HG03558 (cell line): ENCODE measurements around the gene CYTH1.

Source experiments
- ATAC-seq: cut with Tn5 transposase; IDR thresholded peaks from one replicate; pipeline ENCODE4 v1.9.1; 2021; ENCODE audit warnings: moderate number of reproducible peaks; ENCODE audit not compliant: unreplicated experiment; ENCODE audit errors: extremely low read depth

Gene CYTH1

DNA sequence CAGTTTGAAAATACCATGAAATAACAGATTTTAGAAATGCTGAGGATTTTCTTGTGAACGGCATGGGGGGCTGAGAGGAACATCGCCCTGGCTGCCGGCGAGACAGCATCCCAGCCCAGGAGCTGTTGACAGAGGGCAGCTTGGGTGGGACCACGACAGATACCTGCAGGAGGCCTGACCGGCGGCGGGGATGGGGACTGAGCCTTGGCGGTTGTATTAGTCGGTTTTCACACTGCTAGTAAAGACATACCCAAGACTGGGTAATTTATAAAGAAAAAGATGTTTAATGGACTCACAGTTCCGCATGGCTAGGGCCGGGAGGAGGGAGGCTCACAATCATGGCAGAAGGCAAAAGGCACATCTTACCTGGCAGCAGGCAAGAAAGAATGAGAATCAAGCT, 122.5 kb downstream of the CYTH1 start:
- no peak for ATAC-seq

DNA sequence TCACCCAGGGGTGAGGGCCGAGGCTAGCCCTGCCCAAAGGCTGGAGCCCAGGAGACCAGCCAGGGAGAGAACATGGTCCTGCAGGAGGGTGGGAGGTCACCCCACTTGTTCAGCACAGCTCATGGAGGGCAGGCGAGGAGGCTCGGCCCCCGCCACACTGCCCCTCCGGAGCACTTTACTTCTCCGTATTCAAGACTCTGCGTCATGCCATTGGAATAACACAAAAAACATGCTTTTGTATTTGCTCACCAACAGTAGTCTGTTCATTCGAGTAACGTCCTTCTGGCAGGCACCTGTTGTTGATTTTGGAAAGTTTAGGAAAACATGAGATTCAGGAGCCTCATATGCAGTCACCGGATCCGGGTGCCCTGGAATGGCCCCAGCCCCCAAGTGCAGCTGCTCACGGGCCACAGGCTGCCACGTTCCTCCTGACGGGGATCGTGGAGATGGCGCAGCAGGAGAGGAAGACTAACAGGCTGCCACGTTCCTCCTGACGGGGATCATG, 123.7 kb downstream of the CYTH1 start:
- ATAC-seq, result no peak

- no peak for ATAC-seq
These were observed 126.7 kb downstream of the CYTH1 start for GRCh38 chr17:78655251-78655940.

- no peak for ATAC-seq
These were observed 127.7 kb downstream of the CYTH1 start for GRCh38 chr17:78654325-78654724.

- ATAC-seq, result no peak
These were observed 128.7 kb downstream of the CYTH1 start for GRCh38 chr17:78653382-78653781.

DNA sequence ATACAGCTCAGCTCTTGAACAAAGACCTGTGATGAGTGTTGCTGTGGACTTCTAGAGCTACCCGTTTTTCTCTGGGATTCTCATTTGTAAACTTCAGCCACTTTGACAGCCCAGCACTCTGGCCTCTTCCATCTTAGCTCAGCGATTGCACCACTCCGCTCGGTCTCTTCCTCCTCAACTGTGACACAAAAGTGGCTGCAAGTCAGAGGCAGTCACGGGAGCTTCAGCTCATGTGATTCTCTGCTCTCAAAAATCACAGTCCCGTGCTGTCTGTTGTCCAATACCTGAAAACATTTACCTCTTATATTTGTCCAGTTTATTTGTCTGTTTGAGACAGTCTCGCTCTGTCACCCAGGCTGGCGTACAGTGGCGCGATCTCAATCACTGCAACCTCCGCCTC, 129.2 kb downstream of the CYTH1 start:
- ATAC-seq, result no peak

GRCh38 chr17:78652024-78652423, 130.0 kb downstream of the CYTH1 start:
- no peak for ATAC-seq

DNA sequence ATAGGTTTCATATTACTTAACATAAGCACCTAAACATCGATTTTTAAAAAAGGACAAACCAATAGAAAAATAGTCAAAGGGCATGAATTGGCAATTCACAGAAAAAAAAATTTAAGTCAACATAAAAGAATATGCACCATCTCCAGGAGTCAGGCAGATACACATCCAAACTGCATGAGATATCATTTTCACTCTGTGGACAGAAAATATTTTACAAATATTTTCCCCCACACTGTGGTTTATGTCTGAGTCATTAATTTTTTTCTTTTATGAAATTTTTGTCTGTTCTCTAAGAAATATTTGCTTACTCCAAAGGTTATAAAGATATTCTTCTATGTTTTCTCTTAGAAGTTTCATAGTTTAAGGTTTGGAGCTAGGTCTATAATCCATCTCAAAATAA, 130.5 kb downstream of the CYTH1 start:
- no peak for ATAC-seq

GRCh38 chr17:78650093-78650715, 131.9 kb downstream of the CYTH1 start:
- no peak for ATAC-seq

DNA sequence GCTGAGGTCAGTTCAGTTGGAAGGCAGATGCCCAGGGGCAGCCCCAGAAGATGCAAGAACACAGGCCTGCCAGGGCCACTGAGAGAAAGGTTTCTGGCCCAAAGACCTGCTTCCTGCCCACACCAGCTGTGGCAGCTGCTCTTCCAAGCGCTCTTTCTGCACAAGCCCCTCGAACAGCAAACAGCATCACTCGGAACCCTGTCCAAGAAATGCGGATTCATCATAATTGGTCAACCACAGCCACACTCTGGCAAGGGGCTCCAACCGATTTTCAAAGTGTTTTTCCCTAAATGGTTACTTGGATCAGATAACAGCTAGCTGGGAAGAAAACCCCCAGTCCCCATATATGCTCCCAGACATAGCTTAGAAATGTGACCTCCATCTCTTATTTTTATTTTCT, 133.8 kb downstream of the CYTH1 start:
- no peak for ATAC-seq

DNA sequence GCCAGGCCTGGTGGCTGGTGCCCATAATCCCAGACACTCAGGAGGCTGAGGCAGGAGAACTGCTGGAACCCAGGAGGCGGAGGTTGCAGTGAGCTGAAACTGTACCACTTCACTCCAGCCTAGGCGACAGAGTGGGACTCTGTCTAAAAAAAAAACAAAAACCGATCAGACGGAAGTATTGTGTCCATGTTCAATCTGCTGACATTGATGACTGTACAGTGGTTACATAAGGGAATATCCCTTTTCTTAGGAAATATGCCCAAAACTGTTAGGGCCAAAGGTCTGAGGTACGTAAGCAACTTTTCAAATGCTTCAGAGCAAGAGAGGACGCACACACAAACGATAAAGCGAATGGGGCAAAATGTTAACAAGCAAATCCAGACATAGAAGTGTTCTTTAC, 135.0 kb downstream of the CYTH1 start:
- no peak for ATAC-seq

GRCh38 chr17:78645421-78646295, 136.4 kb downstream of the CYTH1 start:
- no peak for ATAC-seq

DNA sequence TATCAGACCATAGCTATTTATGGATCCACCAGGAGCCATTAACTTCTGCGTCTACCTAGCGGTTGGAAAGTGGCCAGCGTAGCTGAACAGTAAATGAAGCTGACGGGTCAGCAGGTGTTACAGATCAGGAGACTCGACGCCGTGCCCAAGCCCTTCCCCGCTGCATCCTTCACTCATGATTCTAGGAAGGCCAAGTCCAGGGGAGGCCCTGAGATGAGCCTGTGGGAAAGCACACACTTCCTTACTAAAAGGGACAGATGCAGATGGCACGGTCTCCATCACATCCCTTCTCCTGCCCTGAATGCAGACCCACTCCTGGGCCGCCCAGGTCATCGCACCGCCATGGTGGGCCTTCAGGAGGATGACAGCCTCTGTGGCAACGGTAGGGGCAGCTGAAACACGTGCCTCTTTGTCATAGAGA, 137.1 kb downstream of the CYTH1 start:
- no peak for ATAC-seq

DNA sequence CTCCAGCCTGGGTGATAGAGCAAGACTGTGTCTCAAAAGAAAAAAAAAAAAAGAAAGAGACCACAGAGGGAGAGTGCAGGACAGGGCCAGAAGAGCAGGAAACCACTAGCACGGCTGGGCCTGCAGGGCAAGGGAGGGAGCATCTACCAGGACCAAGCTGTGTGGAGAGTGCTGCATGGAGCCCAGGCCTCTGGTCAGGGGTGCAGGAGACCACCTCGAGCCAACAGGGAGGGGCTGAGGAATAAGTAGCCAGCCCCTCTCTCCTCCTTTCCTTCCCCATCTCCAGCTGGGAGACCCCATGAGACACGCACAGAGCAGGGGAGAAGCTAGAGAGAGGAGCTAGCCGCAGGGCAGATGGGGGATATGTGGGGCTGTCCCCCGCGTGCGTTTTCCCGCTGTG, 137.8 kb downstream of the CYTH1 start:
- ATAC-seq, result no peak

- ATAC-seq, result no peak
These were observed 138.7 kb downstream of the CYTH1 start for GRCh38 chr17:78643326-78643725.

- ATAC-seq, result no peak
These were observed 139.4 kb downstream of the CYTH1 start for GRCh38 chr17:78642707-78643106.

DNA sequence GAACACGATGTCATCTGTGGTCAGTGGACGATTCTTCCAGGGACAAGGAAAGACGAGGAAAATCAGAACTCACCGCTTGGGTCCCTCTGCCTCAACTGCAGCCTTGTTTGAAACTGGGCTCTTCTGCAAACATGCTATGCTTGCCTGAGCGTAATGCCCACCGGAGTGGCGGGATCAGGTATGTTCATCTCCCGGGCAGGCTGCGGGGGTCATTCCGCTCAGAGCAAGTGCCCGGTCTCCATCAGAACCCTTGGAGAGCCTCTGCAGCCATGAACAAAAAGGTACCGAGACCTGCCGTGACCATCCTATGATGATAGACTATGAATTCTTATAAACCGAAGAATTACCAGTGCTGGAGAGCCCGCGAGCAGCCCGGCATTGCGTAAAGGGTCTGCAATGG, 140.4 kb downstream of the CYTH1 start:
- no peak for ATAC-seq

DNA sequence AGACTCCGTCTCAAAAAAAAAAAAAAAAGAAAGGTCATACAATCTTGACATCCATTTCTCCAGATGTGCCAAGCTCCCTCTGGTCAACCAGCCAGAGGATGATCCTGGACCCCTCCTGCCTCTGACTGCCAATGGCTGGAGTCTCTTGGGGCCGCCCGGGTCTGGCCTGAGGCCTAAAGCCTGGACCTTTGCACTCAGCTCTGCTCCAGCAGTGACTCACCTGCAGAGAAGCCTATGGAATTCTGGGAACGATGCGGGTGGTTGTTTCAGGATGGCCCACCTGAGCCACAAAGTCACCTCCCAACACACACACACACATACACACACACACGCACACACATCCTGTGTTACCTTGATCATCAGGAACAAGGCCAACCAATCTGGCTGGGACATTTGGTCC, 140.8 kb downstream of the CYTH1 start:
- no peak for ATAC-seq

- no peak for ATAC-seq
These were observed 141.4 kb downstream of the CYTH1 start for GRCh38 chr17:78640700-78641099.

DNA sequence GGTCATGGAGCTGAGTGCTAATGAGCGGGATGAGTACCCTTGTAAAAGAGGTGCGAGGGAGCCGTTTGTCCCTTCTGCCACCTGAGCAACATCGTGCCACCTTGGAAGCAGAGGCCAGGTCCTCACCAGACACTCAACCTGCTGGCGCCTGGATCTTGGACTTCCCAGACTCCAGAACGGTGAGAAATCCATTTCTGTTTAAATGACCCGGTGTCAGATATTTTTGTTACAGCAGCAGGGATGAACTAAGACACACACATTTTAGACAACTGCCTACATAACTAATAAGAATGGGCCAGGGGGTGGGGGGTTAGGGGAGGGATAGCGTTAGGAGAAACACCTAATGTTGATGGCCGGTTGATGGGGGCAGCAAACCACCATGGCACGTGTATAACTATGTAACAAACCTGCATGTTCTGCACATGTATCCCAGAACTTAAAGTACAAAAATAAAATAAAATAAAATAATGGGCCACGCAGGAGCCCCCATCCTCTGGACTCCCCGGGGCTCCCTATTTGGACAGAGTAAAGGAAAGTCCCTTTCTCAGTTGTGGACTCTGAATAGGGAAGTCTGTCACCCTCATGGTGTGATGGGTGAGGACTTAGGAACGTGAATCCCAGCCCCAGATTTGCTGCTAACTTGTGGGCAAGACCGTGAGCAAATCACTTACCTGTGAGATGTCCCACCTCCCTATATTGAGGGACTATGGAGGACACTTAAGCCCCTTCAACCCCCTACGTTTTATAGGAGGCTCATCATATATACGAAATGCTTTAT, 144.2 kb downstream of the CYTH1 start:
- ATAC-seq, result no peak
